NCI-H2107 treated with DMSO at 0.1 percent for 48 hours (cell line): ENCODE data around the gene PHLDA3.
"Not testable (repeated sequence)": the region's sequence is repeated elsewhere in the genome, so short reads cannot be mapped to it uniquely, and the experiment has no call there.

Experiments
- DNase-seq: peaks from one replicate; lab custom pipeline; 2025; ENCODE audit not compliant: unreplicated experiment; lab: John Stamatoyannopoulos, UW

The PHLDA3 gene

GRCh38 chr1:201487742-201488141 is 18.8 kb upstream of the PHLDA3 start:
- no peak for DNase-seq

GRCh38 chr1:201486187-201486586 is 17.2 kb upstream of the PHLDA3 start:
- DNase-seq: no peak

- no peak for DNase-seq
Measured at GRCh38 chr1:201485184-201485774, 16.3 kb upstream of the PHLDA3 start.

GRCh38 chr1:201483373-201483949 is 14.5 kb upstream of the PHLDA3 start:
- DNase-seq: no peak

- no peak for DNase-seq
Measured at GRCh38 chr1:201482755-201483154, 13.8 kb upstream of the PHLDA3 start.

GRCh38 chr1:201481761-201482493 is 12.9 kb upstream of the PHLDA3 start:
- peak; percentile 81 for DNase-seq

- no peak for DNase-seq
Measured at GRCh38 chr1:201481004-201481380, 12.0 kb upstream of the PHLDA3 start.

- peak; percentile 65 for DNase-seq
Measured at GRCh38 chr1:201480231-201481003, 11.4 kb upstream of the PHLDA3 start.

- no peak for DNase-seq
Measured at GRCh38 chr1:201479201-201479730, 10.3 kb upstream of the PHLDA3 start.

GRCh38 chr1:201478666-201479065 is 9.7 kb upstream of the PHLDA3 start:
- DNase-seq: not testable (repeated sequence)

GRCh38 chr1:201476670-201477344 is 7.8 kb upstream of the PHLDA3 start:
- DNase-seq: no peak

GRCh38 chr1:201475915-201476669 is 7.1 kb upstream of the PHLDA3 start:
- no peak for DNase-seq

- DNase-seq: no peak
Measured at GRCh38 chr1:201475130-201475529, 6.1 kb upstream of the PHLDA3 start.

- no peak for DNase-seq
Measured at GRCh38 chr1:201473296-201473695, 4.3 kb upstream of the PHLDA3 start.

- not testable (repeated sequence) for DNase-seq
Measured at GRCh38 chr1:201472321-201472720, 3.3 kb upstream of the PHLDA3 start.

- DNase-seq: no peak
Measured at GRCh38 chr1:201471772-201472171, 2.8 kb upstream of the PHLDA3 start.

- no peak for DNase-seq
Measured at GRCh38 chr1:201470581-201470980, 1.6 kb upstream of the PHLDA3 start.

GRCh38 chr1:201469645-201470074 is 672 bp upstream of the PHLDA3 start:
- no peak for DNase-seq

GRCh38 chr1:201468501-201468843 is 516 bp downstream of the PHLDA3 start:
- no peak for DNase-seq

- DNase-seq: no peak
Measured at GRCh38 chr1:201466492-201466891, 2.5 kb downstream of the PHLDA3 start.
